Hindlimb muscle (tissue), 1 donor: ENCODE data around the gene GP1BA. TPM values are rescaled to one million over a fixed set of nuclear protein-coding genes. Genes with fewer than 3 reads are reported as not detected.

Source experiments
- DNase-seq: peaks from one replicate; pipeline ENCODE4 v3.0.0-alpha.2; 2013
- polyA plus RNA-seq: library from polyadenylated mRNA; unstranded; fragments of 120-200 nt; gene quantifications from one replicate; pipeline ENCODE4 v1.2.1, GENCODE V29; 2013; ENCODE audit not compliant: insufficient read length

The GP1BA gene
- polyA plus RNA-seq, 1 donor, result 0.88 TPM

DNA sequence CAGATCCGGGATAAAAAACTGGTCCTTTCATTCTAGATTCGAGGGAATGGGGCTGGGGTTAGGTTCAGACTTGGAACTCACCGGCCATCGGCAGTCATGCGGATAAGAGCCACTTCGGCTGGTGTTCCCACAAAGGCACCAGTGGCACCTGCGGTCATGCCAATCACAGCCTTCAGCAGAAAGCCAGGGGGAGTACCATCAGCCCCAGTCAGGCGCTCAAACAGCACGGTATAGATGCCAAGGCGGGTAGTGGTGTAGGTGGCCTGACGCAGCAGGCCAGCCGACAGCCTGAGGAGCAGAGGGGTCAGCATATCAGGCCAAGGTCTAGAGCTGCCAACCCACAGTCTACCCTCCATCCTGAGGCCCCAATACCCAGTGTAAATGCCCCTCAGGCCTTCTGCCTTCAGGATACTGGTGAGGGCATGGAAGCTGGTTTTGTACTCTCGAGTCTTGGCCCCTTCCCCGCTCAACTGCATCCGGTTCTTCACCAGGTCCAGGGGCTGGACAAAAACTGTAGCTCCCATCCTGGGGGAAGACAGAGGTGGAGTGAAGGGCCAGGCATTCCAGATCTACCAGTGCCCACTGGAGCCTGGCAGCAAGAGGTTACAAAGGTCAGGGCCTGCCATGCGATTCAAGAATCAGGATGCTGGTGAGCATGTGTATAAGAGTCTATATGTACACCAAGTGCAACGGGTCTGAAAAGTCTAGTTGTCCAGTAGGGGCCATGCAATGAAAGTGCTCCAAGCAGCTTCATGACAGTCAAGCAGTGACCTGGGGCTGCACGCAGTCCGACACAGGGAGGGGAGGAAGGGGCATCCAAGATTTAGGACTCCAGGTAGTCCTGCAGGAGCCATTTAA is 6.8 kb downstream of the GP1BA start:
- no peak for DNase-seq

DNA sequence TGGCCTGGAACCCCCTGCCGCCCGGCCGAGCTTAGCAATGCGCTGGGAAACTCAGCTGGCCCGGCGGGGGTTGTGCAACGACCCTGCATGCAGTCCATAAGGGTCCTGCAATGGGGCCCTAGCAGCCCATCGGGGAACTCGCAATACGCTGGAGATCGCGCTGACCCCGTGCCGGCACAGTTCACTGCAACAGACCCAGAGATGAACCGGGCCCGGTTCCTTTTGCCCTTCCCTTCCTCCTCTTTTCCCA is 7.4 kb downstream of the GP1BA start:
- DNase-seq, result no peak

- DNase-seq, result peak; percentile 99
These were observed 7.9 kb downstream of the GP1BA start, which contains the start of the genes RNF167 and SLC25A11 for GRCh38 chr17:4939796-4940554. Gene RNF167 (plus strand): TSS chr17:4940268. CDS start chr17:4940910, 642 bp downstream. Gene SLC25A11 (minus strand): TSS chr17:4940046. CDS start chr17:4939910, 136 bp downstream.

- DNase-seq, result no peak
These were observed 8.7 kb downstream of the GP1BA start for GRCh38 chr17:4940555-4941318.

DNA sequence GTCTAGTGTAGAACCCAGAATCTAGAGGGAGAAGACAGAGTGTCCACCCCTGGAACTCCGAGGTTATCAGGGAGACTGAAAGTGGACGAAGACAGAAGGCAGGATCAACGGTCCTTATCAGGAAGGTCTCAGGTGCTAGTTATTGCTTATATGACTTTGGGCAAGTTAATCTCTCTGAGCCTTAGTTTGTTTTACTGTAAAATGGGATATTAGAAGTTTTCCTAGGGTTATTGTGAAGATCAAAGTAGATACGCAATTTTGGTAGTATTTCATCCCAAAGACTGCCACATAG is 9.2 kb downstream of the GP1BA start:
- DNase-seq, result no peak

DNA sequence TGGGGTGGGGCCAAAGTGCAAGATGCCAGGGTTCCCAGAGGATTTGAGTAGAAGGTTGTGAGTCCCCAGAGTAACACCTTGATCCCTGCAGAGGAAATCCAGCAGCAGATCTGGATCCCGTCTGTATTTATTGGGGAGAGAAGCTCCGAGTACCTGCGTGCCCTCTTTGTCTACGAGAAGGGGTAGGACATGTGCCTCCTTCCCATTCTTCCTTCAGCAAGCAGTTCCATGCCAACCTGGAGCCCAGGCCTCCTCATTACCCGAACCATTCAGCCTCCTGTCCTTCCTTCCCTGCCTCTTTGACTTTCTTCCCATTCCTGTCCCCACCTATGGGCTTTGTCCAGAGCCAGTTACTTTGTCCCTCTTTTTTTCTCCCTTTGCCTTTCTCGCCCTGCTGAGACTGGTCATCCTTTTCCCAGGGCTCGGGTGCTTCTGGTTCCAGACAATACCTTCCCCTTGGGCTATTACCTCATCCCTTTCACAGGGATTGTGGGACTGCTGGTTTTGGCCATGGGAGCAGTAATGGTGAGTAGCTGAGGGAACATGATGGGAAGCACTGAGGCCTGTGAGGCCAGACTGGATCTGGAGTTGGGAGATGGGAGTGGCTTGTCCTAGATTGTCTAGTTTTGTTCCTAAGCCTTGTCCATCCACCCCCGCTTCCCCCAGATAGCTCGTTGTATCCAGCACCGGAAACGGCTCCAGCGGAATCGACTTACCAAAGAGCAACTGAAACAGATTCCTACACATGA is 10.9 kb downstream of the GP1BA start:
- no peak for DNase-seq

GRCh38 chr17:4944163-4944553 is 12.1 kb downstream of the GP1BA start:
- no peak for DNase-seq

DNA sequence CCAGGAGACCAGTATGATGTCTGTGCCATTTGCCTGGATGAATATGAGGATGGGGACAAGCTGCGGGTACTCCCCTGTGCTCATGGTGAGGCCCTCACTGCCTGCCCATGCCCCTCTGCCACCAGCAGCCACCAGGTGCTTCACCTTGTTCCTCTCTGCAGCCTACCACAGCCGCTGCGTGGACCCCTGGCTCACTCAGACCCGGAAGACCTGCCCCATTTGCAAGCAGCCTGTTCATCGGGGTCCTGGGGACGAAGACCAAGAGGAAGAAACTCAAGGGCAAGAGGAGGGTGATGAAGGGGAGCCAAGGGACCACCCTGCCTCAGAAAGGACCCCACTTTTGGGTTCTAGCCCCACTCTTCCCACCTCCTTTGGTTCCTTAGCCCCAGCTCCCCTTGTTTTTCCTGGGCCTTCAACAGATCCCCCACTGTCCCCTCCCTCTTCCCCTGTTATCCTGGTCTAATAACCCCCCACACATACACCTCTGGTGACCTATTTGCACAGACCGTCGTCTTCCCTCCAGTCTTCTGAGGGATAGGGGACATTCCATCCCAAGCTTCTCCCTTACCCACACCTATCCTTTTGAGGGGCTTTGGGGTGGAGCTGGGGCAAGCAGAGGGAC is 12.6 kb downstream of the GP1BA start:
- no peak for DNase-seq

DNA sequence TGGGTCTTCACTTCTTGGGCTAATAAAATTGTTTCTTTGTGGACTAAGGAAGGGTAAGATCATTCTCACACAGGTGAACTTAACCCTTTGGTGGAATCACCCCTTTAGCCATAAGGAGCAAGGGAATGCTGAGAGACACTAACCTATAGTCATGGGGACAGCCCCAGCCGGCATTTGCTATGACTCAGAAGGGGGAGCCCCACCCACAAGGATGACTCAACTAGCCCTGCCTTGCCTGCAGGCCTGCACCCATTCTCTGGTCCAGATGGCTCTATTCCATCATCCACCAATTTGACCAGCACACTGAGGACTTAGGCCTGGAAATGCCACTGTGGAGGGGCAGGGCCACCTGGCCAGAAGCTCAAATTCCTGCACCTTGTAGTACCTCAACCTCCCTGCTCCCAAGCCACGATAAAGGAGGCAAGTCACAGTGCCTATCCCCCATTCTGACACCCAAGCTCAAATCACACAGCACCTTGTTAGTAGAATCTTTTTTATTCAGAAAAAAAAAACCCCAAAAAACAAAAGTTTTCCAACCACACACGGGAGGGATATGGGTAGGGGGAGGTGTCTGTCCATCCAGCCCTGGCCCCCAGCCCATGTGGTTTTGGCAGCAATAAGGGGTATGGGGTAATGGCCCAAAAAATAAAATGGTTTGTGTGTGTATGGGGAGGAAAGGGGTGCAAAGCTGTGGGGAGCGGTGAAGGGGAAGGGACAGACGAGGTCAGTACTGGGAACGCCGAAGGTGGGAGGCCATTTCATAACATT is 13.3 kb downstream of the GP1BA start:
- DNase-seq, result no peak

DNA sequence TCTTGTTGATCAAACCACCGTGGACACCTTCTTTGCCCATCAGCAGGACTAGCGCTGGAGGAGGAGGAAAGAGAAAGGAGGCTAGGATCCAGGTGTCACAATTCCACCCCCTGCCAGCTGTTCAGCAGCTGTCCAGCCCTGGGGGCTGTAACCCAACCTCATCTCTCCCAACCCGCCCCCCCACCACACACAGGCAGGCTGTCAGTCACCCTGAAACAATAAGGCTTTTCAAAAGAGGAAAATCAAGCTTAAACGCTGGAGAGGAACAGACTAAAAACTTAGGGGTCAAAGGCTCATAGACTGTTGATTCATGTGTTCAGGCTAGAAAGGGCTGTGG is 13.8 kb downstream of the GP1BA start:
- no peak for DNase-seq

GRCh38 chr17:4946312-4946976 is 14.4 kb downstream of the GP1BA start:
- no peak for DNase-seq

- DNase-seq, result no peak
These were observed 14.9 kb downstream of the GP1BA start for GRCh38 chr17:4947010-4947410.

DNA sequence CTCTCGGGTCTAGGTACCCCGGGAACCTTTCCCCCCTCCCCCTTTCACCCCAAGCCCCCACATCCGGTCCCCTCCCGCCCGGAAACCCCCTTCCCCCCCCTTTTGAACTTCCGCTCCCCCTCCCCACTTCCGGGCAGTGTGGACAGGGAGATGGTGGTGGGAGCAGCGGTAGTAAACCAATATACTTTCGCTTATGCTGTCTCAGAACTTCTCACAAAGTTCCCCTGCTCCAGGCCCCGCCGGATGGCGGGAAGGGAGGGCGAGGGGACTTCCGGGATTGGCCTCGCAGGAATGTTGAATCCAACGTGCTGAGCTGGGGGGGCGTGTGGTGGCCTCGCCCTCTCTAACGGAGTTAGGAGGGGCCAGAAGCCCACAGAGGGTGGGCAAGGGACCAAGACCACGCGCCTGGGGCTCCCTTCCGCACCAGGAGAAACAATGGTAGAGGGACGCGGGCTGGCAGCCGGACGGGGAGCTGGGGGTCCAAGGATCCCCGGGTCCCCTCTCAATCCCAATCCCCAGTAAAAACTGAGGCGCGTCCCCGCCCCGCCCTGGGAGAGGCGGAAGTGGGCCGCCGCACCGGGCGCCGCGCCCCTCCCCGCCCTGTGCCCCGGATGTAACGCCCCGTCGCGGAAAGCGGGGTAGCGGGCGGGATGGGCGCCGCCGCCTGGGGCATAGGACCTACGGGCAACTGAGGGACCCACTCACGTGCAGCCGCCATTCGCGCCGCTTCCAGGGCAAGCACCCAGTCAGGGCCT is 15.5 kb downstream of the GP1BA start:
- DNase-seq, result peak; percentile 66

- peak; percentile 93 for DNase-seq
These were observed 16.3 kb downstream of the GP1BA start, which contains the start of gene PFN1 for GRCh38 chr17:4948166-4948930. Gene PFN1 (minus strand): TSS chr17:4948530. CDS start chr17:4948394, 136 bp downstream.

- DNase-seq, result peak; percentile 93
These were observed 16.8 kb downstream of the GP1BA start for GRCh38 chr17:4948931-4949320.

DNA sequence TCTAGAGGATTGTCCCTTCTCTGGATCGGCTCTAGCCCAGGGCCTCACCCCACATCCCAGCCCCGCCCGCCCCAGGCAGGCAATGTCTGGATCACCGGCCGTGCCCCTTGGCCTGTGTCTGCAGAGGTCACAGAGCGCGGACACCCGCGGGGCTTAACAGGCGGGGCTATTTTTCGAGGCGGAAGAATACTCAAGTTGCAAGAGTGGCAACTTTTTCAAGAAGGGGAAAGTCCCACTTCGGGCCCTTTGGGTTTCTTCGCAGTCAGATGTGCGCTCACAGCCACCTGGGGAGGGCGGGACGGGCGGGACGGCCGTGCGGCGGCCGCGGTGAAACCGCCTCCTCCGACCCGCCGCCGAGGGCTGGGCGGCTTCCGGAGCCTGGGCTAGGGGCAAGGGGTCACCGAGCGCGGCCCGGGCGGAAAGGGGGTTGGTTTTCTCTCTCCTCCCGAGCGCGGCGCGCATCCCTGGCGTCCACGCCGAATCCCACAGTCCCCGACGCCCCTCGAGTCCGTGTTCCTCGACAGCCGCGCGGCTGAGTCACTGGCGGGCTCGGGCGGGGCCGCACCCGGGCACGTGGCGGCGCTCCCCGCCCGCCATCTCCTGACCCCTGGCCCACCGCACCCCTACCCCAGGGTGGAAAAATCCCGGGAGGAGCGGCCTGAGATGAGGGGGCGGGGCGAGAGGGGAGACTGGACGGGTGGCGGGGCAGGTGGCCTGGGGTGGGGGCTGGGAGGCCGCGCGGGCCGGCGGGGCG is 17.4 kb downstream of the GP1BA start:
- peak; percentile 64 for DNase-seq

GRCh38 chr17:4950075-4950745 is 18.1 kb downstream of the GP1BA start:
- DNase-seq, result no peak

GRCh38 chr17:4950746-4951204 is 18.7 kb downstream of the GP1BA start, which contains the start of gene ENO3:
Gene ENO3 (plus strand): TSS chr17:4951119. CDS start chr17:4951830, 711 bp downstream.
- DNase-seq, result no peak
